ENCODE results near the gene RER1.

GRCh38 chr1:2345297-2346075, 46.2 kb upstream of the RER1 start:
- TF ChIP-seq POLR2A (IDR thresholded peaks at IDR 0.05; ENCODE audit: borderline replicate concordance, extremely low read depth, insufficient read depth, insufficient read length), result no peak
- no peak for TF ChIP-seq SIN3A (IDR thresholded peaks at IDR 0.05; ENCODE audit: low read depth)
- TF ChIP-seq POLR2AphosphoS5 (IDR thresholded peaks at IDR 0.05; ENCODE audit: low read depth, low read length), result no peak
- TF ChIP-seq CTCF (IDR thresholded peaks at IDR 0.05 in 2 of 3, conservative IDR thresholded peaks at IDR 0.05 in 1 of 3; ENCODE audit: borderline replicate concordance in 1 of 3, insufficient read depth in 1 of 3, low read depth in 2 of 3, low read length in 2 of 3), result no peak
- no peak for TF ChIP-seq EZH2 (IDR thresholded peaks at IDR 0.05)
- no peak for TF ChIP-seq CEBPB (IDR thresholded peaks at IDR 0.05; ENCODE audit: low read depth)
- TF ChIP-seq JUND (IDR thresholded peaks at IDR 0.05), result no peak
- TF ChIP-seq SRF (IDR thresholded peaks at IDR 0.05; ENCODE audit: low read depth), result no peak
- no peak for TF ChIP-seq MAX (IDR thresholded peaks at IDR 0.05)
- no peak for TF ChIP-seq RAD21 (IDR thresholded peaks at IDR 0.05; ENCODE audit: low read depth)
